ENCODE data around the gene TRMO. TPM values are rescaled to one million over a fixed set of nuclear protein-coding genes. Genes with fewer than 3 reads are reported as not detected.

Gene TRMO
- total RNA-seq, 1 experiment from 2014 or later: 8.6 TPM

DNA sequence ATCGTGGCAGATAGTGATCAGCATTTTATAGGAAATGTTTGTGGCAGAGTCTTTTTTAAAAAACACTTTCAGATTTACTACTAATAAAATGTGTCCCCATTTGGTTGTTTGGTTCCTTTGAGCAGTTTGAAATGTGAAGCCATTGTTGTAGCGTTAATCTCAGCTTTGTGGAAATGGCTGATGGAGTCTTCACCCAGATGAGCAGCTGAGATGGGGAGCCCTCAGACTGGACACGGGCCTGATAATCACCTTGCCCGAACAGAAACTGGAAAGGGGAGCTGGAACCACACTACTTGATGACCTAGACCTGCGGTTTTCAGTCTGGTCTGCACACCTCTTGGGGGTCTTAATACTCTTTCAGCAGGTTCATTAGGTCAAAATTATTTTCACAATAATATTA lies 40.3 kb upstream of the TRMO start:
- Histone ChIP-seq H3K4me2 (ENCODE audit: insufficient read depth, insufficient read length, low read length) (no peak overlapping the region), H4K8ac (replicated peaks; ENCODE audit: insufficient read length, low read depth, low read length) (no peak overlapping the region), H3K79me1 (ENCODE audit: insufficient read depth, low read depth, low read length, poor library complexity, severe bottlenecking) (no peaks in the 10 kb centered on the region), H3K56ac (ENCODE audit: insufficient read length, low read depth, low read length) (no peak overlapping the region), H2BK15ac (ENCODE audit: low read depth, low read length) (no peak overlapping the region), H3T11ph (ENCODE audit: low read length) (no peak overlapping the region), H2BK120ac (ENCODE audit: low read depth, low read length, poor library complexity, severe bottlenecking) (no peak overlapping the region), H3K23me2 (ENCODE audit: insufficient read length, low read depth, low read length, poor library complexity, severe bottlenecking) (no peaks in the 10 kb centered on the region), H3K27ac (ENCODE audit: insufficient read length, low read depth, low read length) (no peak overlapping the region), H3K14ac (ENCODE audit: insufficient read depth, low read length) (no peak overlapping the region), H3K18ac (ENCODE audit: insufficient read length, low read depth, low read length) (no peak overlapping the region), H2BK5ac (ENCODE audit: insufficient read length, low read length) (no peak overlapping the region), H4K91ac (ENCODE audit: insufficient read length, low read depth, low read length) (no peak overlapping the region), H2BK12ac (ENCODE audit: insufficient read length, low read depth, low read length) (no peak overlapping the region), H2BK20ac (ENCODE audit: low read depth, low read length, poor library complexity, severe bottlenecking) (no peak overlapping the region), H4K20me1 (ENCODE audit: control insufficient read depth, insufficient read depth, insufficient read length) (no peaks in the 10 kb centered on the region), H3K4me1 (ENCODE audit: insufficient read depth, low read length) (no peaks in the 10 kb centered on the region), H3K9me3 (ENCODE audit: control insufficient read depth, low read depth, low read length) (no peaks in the 10 kb centered on the region), H2AFZ (ENCODE audit: low read length) (no peak overlapping the region), H2AK5ac (ENCODE audit: insufficient read length, low read length) (no peak overlapping the region), H3K23ac (ENCODE audit: insufficient read length, low read depth, low read length) (no peak overlapping the region), H3K79me2 (ENCODE audit: insufficient read depth, low read length) (no peaks in the 10 kb centered on the region), H3K4ac (ENCODE audit: low read depth, low read length) (no peak overlapping the region), H4K5ac (ENCODE audit: insufficient read length, low read depth, low read length) (no peak overlapping the region), H3K9ac (ENCODE audit: extremely low read depth, insufficient read length, low read length) (no peak overlapping the region), H3K27me3 (ENCODE audit: insufficient read depth, low read length) (peaks cover 2% of the 10 kb centered on the region; the same call in 1 of the 2 replicates)
- Mint-ChIP-seq H3K27me3 (ENCODE audit: low read depth) (peaks cover 78% of the 10 kb centered on the region), H3K4me1 (peaks cover 0 to 5% of the 10 kb centered on the region in 2 experiments; a peak in 2 of 4 replicates), H3K36me3 (ENCODE audit: insufficient read depth in 1 of 3, low read depth in 3 of 3) (no peaks in the 10 kb centered on the region), H3K27ac (no peak overlapping the region), H3K9me3 (no peaks in the 10 kb centered on the region), H3K4me3 (no peak overlapping the region)
- TF ChIP-seq CTCF (conservative IDR thresholded peaks at IDR 0.05): no peak
- WGBS (ENCODE audit: extremely low coverage, insufficient read length, low lambda C conversion rate): no CpG with 5 or more reads among the region's 5 CpGs
- DNase-seq: no peak

All from H9 (cell line).